A549 (cell line): ENCODE measurements around the gene NUB1. TPM values are rescaled to one million over a fixed set of nuclear protein-coding genes. Genes with fewer than 3 reads are reported as not detected.

Source experiments
- ATAC-seq, 2 experiments: fragments of 200-7000 bp in 1 of 2; fragments of >200 bp in 1 of 2; cut with Nextera tagmentation in 1 of 2; cut with Tn5 transposase in 1 of 2; 3 replicates each; pipeline versions ENCODE4 v1.8.0 to v1.9.1; 2018 to 2020; ENCODE audit warnings: mild to moderate bottlenecking in 1 of 2, moderate library complexity in 1 of 2
- CTCF ChIA-PET: fragments of 300-600 bp; sonication (Branson Sonifier 250); formaldehyde crosslinking; extraction: SDS; loops from one replicate; lab custom pipeline; 2021; ENCODE audit warnings: antibody characterized with exemption, inconsistent platforms; lab: Yijun Ruan, JAX
- POLR2A ChIA-PET: fragments of 350-600 bp; formaldehyde crosslinking; extraction: SDS; loops from one replicate; lab custom pipeline; 2021; ENCODE audit warnings: antibody characterized with exemption, inconsistent platforms; lab: Yijun Ruan, JAX
- DNase-seq, 2 experiments: peaks; one replicate each; pipeline versions ENCODE4 v3.0.0 to v3.0.0-alpha.2; 2011 to 2016; ENCODE audit warnings: low read depth in 1 of 2, low spot score in 1 of 2
- FAIRE-seq: peaks from 2 replicates; lab custom pipeline; 2011; peaks lifted over from hg19 to GRCh38; lab: Jason Lieb, UNC
- H3K27ac ChIP-seq, 2 experiments: fragments of >200 bp; sonication (Bioruptor Twin); formaldehyde crosslinking; 3 replicates each; pipeline ENCODE4 v1.5.1; 2016 to 2017
- H3K4me1 ChIP-seq: fragments of >200 bp; sonication (Bioruptor Twin); formaldehyde crosslinking; 3 replicates; pipeline ENCODE4 v1.6.1; 2016
- H3K4me2 ChIP-seq: fragments of >200 bp; sonication (Bioruptor Twin); formaldehyde crosslinking; 3 replicates; pipeline ENCODE4 v1.6.1; 2016
- H3K4me3 ChIP-seq: fragments of >200 bp; sonication (Bioruptor Twin); formaldehyde crosslinking; 3 replicates; pipeline ENCODE4 v1.5.1; 2016
- H3K9me3 ChIP-seq: fragments of >200 bp; sonication (Bioruptor Twin); formaldehyde crosslinking; 3 replicates; pipeline ENCODE4 v1.6.1; 2016
- CBX2 ChIP-seq: fragments of 200-600 bp; sonication (generic); IDR thresholded peaks from 2 replicates; pipeline ENCODE4 v1.6.1; 2016; ENCODE audit warnings: low read depth, mild to moderate bottlenecking, borderline replicate concordance
- CEBPB ChIP-seq, 2 experiments: fragments of >200 bp in 1 of 2; sonication (Bioruptor Twin) in 1 of 2; formaldehyde crosslinking in 1 of 2; IDR thresholded peaks; 2 replicates each; pipeline ENCODE4 v1.6.1; 2012 to 2016
- CHD2 ChIP-seq: fragments of 150-350 bp; IDR thresholded peaks from 2 replicates; pipeline ENCODE4 v1.6.1; 2014; ENCODE audit warnings: low read length; ENCODE audit not compliant: partially characterized antibody
- EHMT2 ChIP-seq: fragments of 200-600 bp; sonication (generic); IDR thresholded peaks from 2 replicates; pipeline ENCODE4 v1.6.1; 2016; ENCODE audit warnings: antibody characterized with exemption, low read depth, mild to moderate bottlenecking, moderate library complexity
- ESRRA ChIP-seq: fragments of 150-350 bp; IDR thresholded peaks from 2 replicates; pipeline ENCODE4 v1.6.1; 2014; ENCODE audit warnings: mild to moderate bottlenecking, low read length, borderline replicate concordance
- FOXS1 ChIP-seq: fragments of 250-450 bp; sonication (Bioruptor Pico); IDR thresholded peaks from 2 replicates; pipeline ENCODE4 v1.5.0; 2020; ENCODE audit warnings: mild to moderate bottlenecking, moderate library complexity
- HDAC2 ChIP-seq: fragments of 200-600 bp; sonication (generic); IDR thresholded peaks from 2 replicates; pipeline ENCODE4 v1.6.1; 2016
- HOXA7 ChIP-seq: fragments of 250-450 bp; sonication (Bioruptor Pico); IDR thresholded peaks from 2 replicates; pipeline ENCODE4 v1.5.0; 2020; ENCODE audit warnings: mild to moderate bottlenecking, moderate library complexity
- HOXB13 ChIP-seq: fragments of 250-450 bp; sonication (Bioruptor Pico); IDR thresholded peaks from 2 replicates; pipeline ENCODE4 v1.5.0; 2020; ENCODE audit warnings: low read depth, mild to moderate bottlenecking, moderate library complexity
- JUN ChIP-seq, 2 experiments: fragments of >200 bp; sonication (Bioruptor Twin); formaldehyde crosslinking; IDR thresholded peaks; 2 replicates in 1 of 2; 3 replicates in 1 of 2; pipeline ENCODE4 v1.6.1; 2016 to 2017
- JUNB ChIP-seq: fragments of >200 bp; sonication (Bioruptor Twin); formaldehyde crosslinking; IDR thresholded peaks from 2 replicates; pipeline ENCODE4 v1.6.1; 2016
- MYC ChIP-seq: IDR thresholded peaks from 2 replicates; pipeline ENCODE4 v1.6.1; 2012; ENCODE audit warnings: mild to moderate bottlenecking, inconsistent platforms, low read length, improper control_type of control experiment, borderline replicate concordance
- RAD21 ChIP-seq, 2 experiments: fragments of >200 bp in 1 of 2; sonication (Bioruptor Twin) in 1 of 2; formaldehyde crosslinking in 1 of 2; IDR thresholded peaks in 1 of 2; conservative IDR thresholded peaks in 1 of 2; 2 replicates in 1 of 2; 3 replicates in 1 of 2; pipeline ENCODE4 v1.6.1; 2012 to 2018; ENCODE audit warnings: inconsistent platforms in 1 of 2
- RARB ChIP-seq: fragments of 250-450 bp; sonication (Bioruptor Pico); IDR thresholded peaks from 2 replicates; pipeline ENCODE4 v1.8.0; 2021; ENCODE audit warnings: mild to moderate bottlenecking, moderate library complexity
- RNF2 ChIP-seq: fragments of 200-600 bp; sonication (generic); IDR thresholded peaks from 2 replicates; pipeline ENCODE4 v1.6.1; 2016; ENCODE audit warnings: low read depth, mild to moderate bottlenecking, antibody characterized with exemption, moderate library complexity, borderline replicate concordance
- SMC3 ChIP-seq: fragments of >200 bp; sonication (Bioruptor Twin); formaldehyde crosslinking; IDR thresholded peaks from 3 replicates; pipeline ENCODE4 v1.6.1; 2018; ENCODE audit warnings: inconsistent platforms
- ZC3H11A ChIP-seq: fragments of 450-650 bp; IDR thresholded peaks from 2 replicates; pipeline ENCODE4 v1.6.1; 2014; ENCODE audit warnings: antibody characterized with exemption, mild to moderate bottlenecking
- ZSCAN20 ChIP-seq: fragments of 250-450 bp; sonication (Bioruptor Pico); IDR thresholded peaks from 2 replicates; pipeline ENCODE4 v1.8.0; 2022; ENCODE audit warnings: mild to moderate bottlenecking, moderate library complexity
- WGBS: methylation state at CpG from one replicate; pipeline ENCODE4 v1.1.6; 2017; ENCODE audit errors: missing lambda C conversion rate; 5-methylcytosine and 5-hydroxymethylcytosine counted together
- polyA plus RNA-seq, 4 experiments: library from polyadenylated mRNA; depleted of rRNA in 3 of 4; stranded (reverse); fragments of >200 nt; fragmentation: RNase III in 1 of 4; extraction: RNeasy Plus Mini Kit Qiagen cat#74134 plus additional on column Dnase treatment in 1 of 4; gene quantifications; 2 replicates in 3 of 4; 3 replicates in 1 of 4; pipeline ENCODE4 v1.2.3, GENCODE V29; 2011 to 2017
- TF ChIP-seq, protein P1 (sequence below): fragments of 450-650 bp; IDR thresholded peaks from 2 replicates; pipeline ENCODE4 v1.6.1; 2014; ENCODE audit warnings: antibody characterized with exemption
- TF ChIP-seq, protein P2 (sequence below): fragments of >200 bp; sonication (Bioruptor Twin); formaldehyde crosslinking; IDR thresholded peaks from 3 replicates; pipeline ENCODE4 v1.6.1; 2016
- TF ChIP-seq, protein P3 (sequence below): fragments of 250-450 bp; sonication (Bioruptor Pico); IDR thresholded peaks from 2 replicates; pipeline ENCODE4 v1.5.0; 2020; ENCODE audit warnings: low read depth, mild to moderate bottlenecking, moderate library complexity
- TF ChIP-seq, protein P4 (sequence below): fragments of 200-600 bp; sonication (generic); IDR thresholded peaks from 2 replicates; pipeline ENCODE4 v1.6.1; 2016; ENCODE audit warnings: antibody characterized with exemption, mild to moderate bottlenecking, moderate library complexity

NUB1 gene
- polyA plus RNA-seq, 2 of the 4 experiments (the other 2 are of a cell fraction), result 45.0 to 105 TPM

DNA sequence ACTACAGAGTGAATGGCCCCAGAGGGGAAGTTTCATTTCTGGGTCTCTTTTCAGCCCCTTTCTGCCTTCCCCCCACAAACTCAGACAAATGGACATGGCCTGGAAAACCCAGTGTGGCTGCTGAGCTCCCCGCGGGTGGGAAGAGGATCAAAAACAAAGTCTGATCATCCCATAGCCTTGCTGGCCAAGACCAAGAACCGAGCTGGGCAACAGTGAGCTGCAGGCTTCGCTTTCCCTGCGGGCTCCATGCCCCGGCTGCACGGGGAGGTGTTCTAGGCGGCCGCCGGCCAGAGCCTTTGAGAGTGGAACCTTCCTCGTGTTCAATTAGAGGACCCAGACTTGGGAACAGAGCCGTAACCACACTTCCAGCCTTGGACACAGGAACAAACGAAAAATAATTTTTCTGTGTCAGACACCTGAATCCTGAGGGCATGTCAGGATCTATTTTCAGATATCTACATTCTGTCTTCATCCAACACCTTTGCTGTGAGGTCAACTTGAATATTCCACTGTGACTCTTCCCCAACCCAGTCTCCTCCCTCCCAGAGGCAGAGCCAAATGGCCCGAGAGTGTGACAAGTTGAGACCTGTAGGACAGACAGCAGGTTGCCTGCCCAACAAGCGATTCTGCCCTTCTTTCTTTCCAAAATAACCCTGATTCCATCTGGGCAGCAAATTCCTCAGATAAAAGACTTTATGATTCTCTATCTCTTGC lies 42.2 kb downstream of the NUB1 start:
- H3K4me2 ChIP-seq, result no peak overlapping the region
- H3K27ac ChIP-seq, result no peak overlapping the region
- ChIA-PET CTCF (interaction anchor here (0.8 to 0.9 kb wide), 3 partner anchors 10 to 31 kb away, joined by 3 read pairs; no protein-coding TSS in a partner anchor), POLR2A (no interaction called here)
- no peak for TF ChIP-seq CHD2
- no peak for TF ChIP-seq JUN (IDR thresholded peaks at IDR 0.05)
- no peak for TF ChIP-seq RNF2
- TF ChIP-seq CBX2, result no peak
- TF ChIP-seq, protein P1, sequence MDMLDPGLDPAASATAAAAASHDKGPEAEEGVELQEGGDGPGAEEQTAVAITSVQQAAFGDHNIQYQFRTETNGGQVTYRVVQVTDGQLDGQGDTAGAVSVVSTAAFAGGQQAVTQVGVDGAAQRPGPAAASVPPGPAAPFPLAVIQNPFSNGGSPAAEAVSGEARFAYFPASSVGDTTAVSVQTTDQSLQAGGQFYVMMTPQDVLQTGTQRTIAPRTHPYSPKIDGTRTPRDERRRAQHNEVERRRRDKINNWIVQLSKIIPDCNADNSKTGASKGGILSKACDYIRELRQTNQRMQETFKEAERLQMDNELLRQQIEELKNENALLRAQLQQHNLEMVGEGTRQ, result no peak
- TF ChIP-seq RAD21 (conservative IDR thresholded peaks at IDR 0.05 in 1 of 2, IDR thresholded peaks at IDR 0.05 in 1 of 2), result no peak
- TF ChIP-seq ESRRA, result no peak
- TF ChIP-seq HDAC2, result no peak
- DNase-seq (no peak), ATAC-seq (no peak), FAIRE-seq (no peak)
- WGBS, result 62% methylated on average over 15 of the region's 15 CpGs
- H3K9me3 ChIP-seq, result no peaks in the 10 kb centered on the region
- H3K4me1 ChIP-seq, result 0 out of 3 replicates have a peak, but pooled peaks cover 5% of the 10 kb centered on the region
- H3K4me3 ChIP-seq, result no peak overlapping the region

DNA sequence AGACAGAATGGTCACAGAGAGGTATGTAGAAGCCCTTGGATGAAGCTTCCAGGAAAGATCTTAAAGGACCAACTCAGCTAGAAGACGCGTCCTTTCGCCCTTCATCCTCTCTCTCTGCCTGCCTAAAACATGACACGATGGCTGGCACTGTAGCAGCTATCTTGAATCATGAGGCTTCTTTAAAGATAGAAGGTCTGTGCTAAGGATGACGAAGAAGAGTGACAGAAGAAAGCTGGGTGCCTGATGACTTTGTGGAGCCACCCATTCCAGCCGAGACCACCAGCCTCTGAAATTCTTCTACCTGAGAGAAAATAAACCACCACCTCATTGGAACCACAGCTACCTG lies 42.7 kb downstream of the NUB1 start:
- H3K4me3 ChIP-seq, result no peak overlapping the region
- no peak overlapping the region for H3K27ac ChIP-seq
- no peak overlapping the region for H3K4me2 ChIP-seq
- no peaks in the 10 kb centered on the region for H3K9me3 ChIP-seq
- CTCF ChIA-PET, result interaction anchor here (0.9 to 2.8 kb wide), 5 partner anchors 9 to 375 kb away, joined by 3 to 12 read pairs (median 4); no protein-coding TSS in a partner anchor
- 67% methylated on average over 6 of the region's 6 CpGs for WGBS
- 0 out of 3 replicates have a peak, but pooled peaks cover 5% of the 10 kb centered on the region for H3K4me1 ChIP-seq
- ATAC-seq, result no peak
- DNase-seq, result no peak
- FAIRE-seq, result no peak
- POLR2A ChIA-PET, result no interaction called here
- TF ChIP-seq SMC3, result no peak
- TF ChIP-seq EHMT2, result no peak
- TF ChIP-seq, protein P2, sequence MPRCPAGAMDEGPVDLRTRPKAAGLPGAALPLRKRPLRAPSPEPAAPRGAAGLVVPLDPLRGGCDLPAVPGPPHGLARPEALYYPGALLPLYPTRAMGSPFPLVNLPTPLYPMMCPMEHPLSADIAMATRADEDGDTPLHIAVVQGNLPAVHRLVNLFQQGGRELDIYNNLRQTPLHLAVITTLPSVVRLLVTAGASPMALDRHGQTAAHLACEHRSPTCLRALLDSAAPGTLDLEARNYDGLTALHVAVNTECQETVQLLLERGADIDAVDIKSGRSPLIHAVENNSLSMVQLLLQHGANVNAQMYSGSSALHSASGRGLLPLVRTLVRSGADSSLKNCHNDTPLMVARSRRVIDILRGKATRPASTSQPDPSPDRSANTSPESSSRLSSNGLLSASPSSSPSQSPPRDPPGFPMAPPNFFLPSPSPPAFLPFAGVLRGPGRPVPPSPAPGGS, result no peak
- TF ChIP-seq MYC, result no peak
- no peak for TF ChIP-seq CBX2
- TF ChIP-seq HOXA7, result no peak
- TF ChIP-seq JUNB, result no peak
- TF ChIP-seq HDAC2, result no peak
- TF ChIP-seq JUN (IDR thresholded peaks at IDR 0.05), result no peak
- TF ChIP-seq, protein P3, sequence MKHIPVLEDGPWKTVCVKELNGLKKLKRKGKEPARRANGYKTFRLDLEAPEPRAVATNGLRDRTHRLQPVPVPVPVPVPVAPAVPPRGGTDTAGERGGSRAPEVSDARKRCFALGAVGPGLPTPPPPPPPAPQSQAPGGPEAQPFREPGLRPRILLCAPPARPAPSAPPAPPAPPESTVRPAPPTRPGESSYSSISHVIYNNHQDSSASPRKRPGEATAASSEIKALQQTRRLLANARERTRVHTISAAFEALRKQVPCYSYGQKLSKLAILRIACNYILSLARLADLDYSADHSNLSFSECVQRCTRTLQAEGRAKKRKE (CRISPR knock-in tag), result no peak
- TF ChIP-seq ZSCAN20 (CRISPR knock-in tag), result no peak
- TF ChIP-seq HOXB13 (CRISPR knock-in tag), result no peak
- TF ChIP-seq, protein P4, sequence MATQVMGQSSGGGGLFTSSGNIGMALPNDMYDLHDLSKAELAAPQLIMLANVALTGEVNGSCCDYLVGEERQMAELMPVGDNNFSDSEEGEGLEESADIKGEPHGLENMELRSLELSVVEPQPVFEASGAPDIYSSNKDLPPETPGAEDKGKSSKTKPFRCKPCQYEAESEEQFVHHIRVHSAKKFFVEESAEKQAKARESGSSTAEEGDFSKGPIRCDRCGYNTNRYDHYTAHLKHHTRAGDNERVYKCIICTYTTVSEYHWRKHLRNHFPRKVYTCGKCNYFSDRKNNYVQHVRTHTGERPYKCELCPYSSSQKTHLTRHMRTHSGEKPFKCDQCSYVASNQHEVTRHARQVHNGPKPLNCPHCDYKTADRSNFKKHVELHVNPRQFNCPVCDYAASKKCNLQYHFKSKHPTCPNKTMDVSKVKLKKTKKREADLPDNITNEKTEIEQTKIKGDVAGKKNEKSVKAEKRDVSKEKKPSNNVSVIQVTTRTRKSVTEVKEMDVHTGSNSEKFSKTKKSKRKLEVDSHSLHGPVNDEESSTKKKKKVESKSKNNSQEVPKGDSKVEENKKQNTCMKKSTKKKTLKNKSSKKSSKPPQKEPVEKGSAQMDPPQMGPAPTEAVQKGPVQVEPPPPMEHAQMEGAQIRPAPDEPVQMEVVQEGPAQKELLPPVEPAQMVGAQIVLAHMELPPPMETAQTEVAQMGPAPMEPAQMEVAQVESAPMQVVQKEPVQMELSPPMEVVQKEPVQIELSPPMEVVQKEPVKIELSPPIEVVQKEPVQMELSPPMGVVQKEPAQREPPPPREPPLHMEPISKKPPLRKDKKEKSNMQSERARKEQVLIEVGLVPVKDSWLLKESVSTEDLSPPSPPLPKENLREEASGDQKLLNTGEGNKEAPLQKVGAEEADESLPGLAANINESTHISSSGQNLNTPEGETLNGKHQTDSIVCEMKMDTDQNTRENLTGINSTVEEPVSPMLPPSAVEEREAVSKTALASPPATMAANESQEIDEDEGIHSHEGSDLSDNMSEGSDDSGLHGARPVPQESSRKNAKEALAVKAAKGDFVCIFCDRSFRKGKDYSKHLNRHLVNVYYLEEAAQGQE, result no peak
- no peak for TF ChIP-seq RARB (CRISPR knock-in tag)
- TF ChIP-seq FOXS1, result no peak
- TF ChIP-seq CEBPB (IDR thresholded peaks at IDR 0.05), result no peak
- TF ChIP-seq ZC3H11A, result no peak
